ENCODE measurements around the gene TRAP1. TPM values are rescaled to one million over a fixed set of nuclear protein-coding genes. Genes with fewer than 3 reads are reported as not detected.

The TRAP1 gene
- 10 to 100 TPM; 78.1 to 92.9 TPM for total RNA-seq

- Histone ChIP-seq H3K36me3 (replicated peaks in 1 of 2; ENCODE audit: insufficient read depth in 1 of 2, low read depth in 2 of 2) (no peaks in the 10 kb centered on the region), H3K4me1 (peaks cover 41% of the 10 kb centered on the region), H3K9me3 (no peaks in the 10 kb centered on the region), H3K27me3 (no peaks in the 10 kb centered on the region), H3K4me3 (peak within 1 kb of the TSS; percentile 64 to 93), H3K27ac (peak within 1 kb of the TSS; percentile 75 to 90 (median 87))
- ATAC-seq (peak; percentile 94), DNase-seq (peak; percentile 88 to 91 (median 89))
- intact Hi-C loops (cut with DNase I) = no loop called here
- 0 to 50% methylated on average over 1 to 60 of the region's 95 CpGs for WGBS, 2 donors
- TF ChIP-seq CTCF (IDR thresholded peaks at IDR 0.05) (peak in 1 of 7 experiments; percentile 12), POLR2A (IDR thresholded peaks at IDR 0.05) (peak; percentile 79 to 84 (median 80))
Measured at GRCh38 chr16:3717235-3718018, at the start of gene TRAP1. TRAP1 (minus strand) TSS chr16:3717524; CDS start chr16:3717508, 16 bp downstream.

- WGBS, 2 donors = 96% methylated on average over 3 of the region's 3 CpGs
- DNase-seq (no peak), ATAC-seq (no peak)
- Histone ChIP-seq H3K27me3 (no peaks in the 10 kb centered on the region), H3K4me1 (no peaks in the 10 kb centered on the region), H3K36me3 (replicated peaks in 1 of 2; ENCODE audit: insufficient read depth in 1 of 2, low read depth in 2 of 2) (peaks cover 16 to 35% of the 10 kb centered on the region in 2 donors), H3K9me3 (no peaks in the 10 kb centered on the region), H3K4me3 (no peak overlapping the region), H3K27ac (no peak overlapping the region)
- intact Hi-C loops (cut with DNase I) = no loop called here
- no peak for TF ChIP-seq CTCF (IDR thresholded peaks at IDR 0.05)
- TF ChIP-seq POLR2A (IDR thresholded peaks at IDR 0.05) = no peak
Measured at GRCh38 chr16:3766177-3766576, 48.9 kb upstream of the TRAP1 start.

- DNase-seq (no peak), ATAC-seq (no peak)
- Histone ChIP-seq H3K4me1 (no peaks in the 10 kb centered on the region), H3K27me3 (no peaks in the 10 kb centered on the region), H3K27ac (no peak overlapping the region), H3K4me3 (no peak overlapping the region), H3K36me3 (replicated peaks in 1 of 2; ENCODE audit: insufficient read depth in 1 of 2, low read depth in 2 of 2) (peaks cover 6 to 30% of the 10 kb centered on the region in 2 donors), H3K9me3 (no peaks in the 10 kb centered on the region)
- 88 to 96% methylated on average over 3 of the region's 3 CpGs for WGBS, 2 donors
- no peak for TF ChIP-seq POLR2A (IDR thresholded peaks at IDR 0.05)
- TF ChIP-seq CTCF (IDR thresholded peaks at IDR 0.05) = no peak
- intact Hi-C loops (cut with DNase I) = no loop called here
Measured at GRCh38 chr16:3764409-3764808, 47.1 kb upstream of the TRAP1 start.

GRCh38 chr16:3762107-3762750, 44.9 kb upstream of the TRAP1 start:
- peaks cover 4 to 21% of the 10 kb centered on the region in 2 donors for H3K36me3 ChIP-seq (replicated peaks in 1 of 2; ENCODE audit: insufficient read depth in 1 of 2, low read depth in 2 of 2)

More at GRCh38 chr16:3762107-3762750, 44.9 kb upstream of the TRAP1 start:
- H3K4me1 ChIP-seq = no peaks in the 10 kb centered on the region
- no peak overlapping the region for H3K4me3 ChIP-seq
- DNase-seq (no peak), ATAC-seq (no peak)
- no peak for TF ChIP-seq POLR2A (IDR thresholded peaks at IDR 0.05)
- no peak for TF ChIP-seq CTCF (IDR thresholded peaks at IDR 0.05)
- intact Hi-C loops (cut with DNase I) = no loop called here
- H3K27ac ChIP-seq = no peak overlapping the region
- WGBS, 2 donors = 92 to 94% methylated on average over 25 of the region's 25 CpGs
- no peaks in the 10 kb centered on the region for H3K27me3 ChIP-seq
- no peaks in the 10 kb centered on the region for H3K9me3 ChIP-seq

Data from body of pancreas (tissue), 4 donors.